Mesodermal cell (in vitro differentiated cells): ENCODE data around the gene ATXN7L1.

Source experiments
- H3K27ac ChIP-seq: 2 replicates; pipeline ENCODE4 v1.7.0; 2013; ENCODE audit warnings: mild to moderate bottlenecking, low read depth, low read length, moderate library complexity; ENCODE audit not compliant: severe bottlenecking
- H3K36me3 ChIP-seq: 2 replicates; pipeline ENCODE4 v1.7.1; 2013; ENCODE audit warnings: mild to moderate bottlenecking, low read length, moderate library complexity; ENCODE audit not compliant: control insufficient read depth, insufficient read depth
- H3K4me1 ChIP-seq: one replicate; pipeline ENCODE4 v1.7.1; 2013; ENCODE audit warnings: mild to moderate bottlenecking, low read length; ENCODE audit not compliant: insufficient read depth, control insufficient read depth, poor library complexity, severe bottlenecking
- H3K4me3 ChIP-seq: 2 replicates; pipeline ENCODE4 v1.7.0; 2013; ENCODE audit warnings: low read length, control low read depth, mild to moderate bottlenecking; ENCODE audit not compliant: insufficient read depth, poor library complexity, severe bottlenecking; ENCODE audit errors: extremely low read depth
- H3K9me3 ChIP-seq: 2 replicates; pipeline ENCODE4 v1.7.1; 2013; ENCODE audit warnings: mild to moderate bottlenecking, low read length, moderate library complexity; ENCODE audit not compliant: control insufficient read depth
- WGBS, 2 experiments: methylation state at CpG; one replicate each; pipeline ENCODE4 v1.1.5; 2013; ENCODE audit warnings: missing lambda C conversion rate in 2 of 2; ENCODE audit not compliant: insufficient coverage in 2 of 2; 5-methylcytosine and 5-hydroxymethylcytosine counted together

ATXN7L1 gene

DNA sequence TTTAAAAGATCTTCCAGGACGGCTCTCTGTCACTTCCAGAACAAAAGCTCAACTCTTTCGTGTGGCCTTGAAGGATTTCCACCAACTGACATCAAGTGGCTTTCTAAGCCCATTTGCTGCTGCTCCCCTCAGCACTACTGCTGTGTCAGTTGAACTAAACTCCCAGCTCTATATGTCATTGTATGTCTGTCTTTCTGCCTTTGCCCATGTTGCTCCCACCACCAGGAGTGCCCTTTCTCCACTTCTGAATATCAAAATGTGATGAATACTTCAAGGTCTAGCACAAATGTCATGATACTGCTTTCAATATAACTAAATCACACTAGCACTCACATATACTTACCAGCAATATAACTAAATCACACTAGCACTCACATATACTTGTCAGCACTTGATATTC, 138.3 kb downstream of the ATXN7L1 start:
- peaks cover 3% of the 10 kb centered on the region for H3K4me1 ChIP-seq
- no peak overlapping the region for H3K4me3 ChIP-seq
- WGBS, 2 experiments, result 71 to 96% methylated on average over 2 of the region's 2 CpGs
- peaks cover 4% of the 10 kb centered on the region for H3K36me3 ChIP-seq
- H3K27ac ChIP-seq, result no peak overlapping the region
- no peaks in the 10 kb centered on the region for H3K9me3 ChIP-seq

DNA sequence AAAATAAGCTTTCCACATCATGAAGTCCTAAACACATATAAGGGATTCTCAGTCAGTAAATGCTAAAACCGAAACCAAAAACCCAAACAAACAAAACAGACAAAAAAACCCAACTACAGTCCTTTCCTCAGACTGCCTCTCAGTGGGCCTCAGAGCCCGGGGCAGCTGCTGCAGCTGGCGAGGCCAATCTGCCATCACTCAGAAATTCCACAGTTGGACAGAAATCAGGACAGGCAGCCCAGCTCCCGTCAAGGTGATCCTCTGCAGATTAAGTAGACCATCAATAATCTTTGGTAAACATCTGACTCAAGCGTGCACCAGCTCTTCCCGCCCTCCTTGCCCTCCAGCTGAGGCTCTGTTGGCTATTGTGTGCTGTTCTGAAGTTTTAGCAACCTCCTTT, 142.2 kb downstream of the ATXN7L1 start:
- H3K9me3 ChIP-seq, result no peaks in the 10 kb centered on the region
- H3K4me3 ChIP-seq, result no peak overlapping the region
- peaks cover 2% of the 10 kb centered on the region for H3K36me3 ChIP-seq
- H3K4me1 ChIP-seq, result no peaks in the 10 kb centered on the region
- no peak overlapping the region for H3K27ac ChIP-seq
- 85 to 87% methylated on average over 3 to 6 of the region's 6 CpGs for WGBS, 2 experiments

DNA sequence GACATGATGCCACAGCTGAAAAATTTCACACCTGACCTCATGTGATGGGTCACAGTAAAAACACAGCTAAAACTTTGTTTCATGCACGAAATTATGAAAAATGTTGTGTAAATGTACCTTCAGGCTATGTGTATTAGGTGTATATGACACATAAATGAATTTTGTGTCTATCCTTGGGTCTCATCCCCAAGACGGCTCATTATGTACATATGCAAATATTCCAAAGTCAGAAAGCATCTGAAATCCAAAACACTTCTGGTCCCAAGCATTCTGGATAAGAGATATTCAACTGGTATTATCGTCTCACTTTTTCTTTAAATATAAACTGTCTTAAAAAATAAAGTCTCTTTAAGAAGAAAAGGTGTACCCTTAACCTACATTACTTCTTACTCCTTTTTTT, 145.4 kb downstream of the ATXN7L1 start:
- no peaks in the 10 kb centered on the region for H3K9me3 ChIP-seq
- no CpG with 5 or more reads among the region's 3 CpGs for WGBS, 2 experiments
- no peaks in the 10 kb centered on the region for H3K36me3 ChIP-seq
- H3K27ac ChIP-seq, result no peak overlapping the region
- no peak overlapping the region for H3K4me3 ChIP-seq
- no peaks in the 10 kb centered on the region for H3K4me1 ChIP-seq

DNA sequence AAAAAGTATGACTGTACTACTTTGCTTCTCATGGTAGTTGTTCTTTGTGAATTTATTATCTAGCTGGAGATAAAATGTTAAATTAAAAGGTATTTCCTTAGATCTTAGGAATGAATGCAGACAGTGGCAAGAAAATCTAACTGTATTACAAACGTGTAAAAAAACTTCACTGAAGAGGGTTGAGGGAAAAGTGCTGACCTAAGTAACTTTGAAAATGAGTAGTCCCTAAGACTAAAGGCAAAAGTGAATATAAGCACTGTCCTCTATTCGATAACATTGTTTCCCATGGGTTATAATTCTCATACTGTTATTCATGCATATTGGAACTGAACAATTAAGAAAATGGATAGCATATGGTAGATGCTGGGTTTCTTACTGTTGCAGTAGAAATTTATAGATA, 148.4 kb downstream of the ATXN7L1 start:
- Histone ChIP-seq H3K4me1 (no peaks in the 10 kb centered on the region), H3K4me3 (no peak overlapping the region), H3K27ac (no peak overlapping the region), H3K36me3 (no peaks in the 10 kb centered on the region), H3K9me3 (no peaks in the 10 kb centered on the region)
- 100% methylated on average over 1 of the region's 2 CpGs; no CpG with 5 or more reads in 1 of the 2 experiments for WGBS, 2 experiments

DNA sequence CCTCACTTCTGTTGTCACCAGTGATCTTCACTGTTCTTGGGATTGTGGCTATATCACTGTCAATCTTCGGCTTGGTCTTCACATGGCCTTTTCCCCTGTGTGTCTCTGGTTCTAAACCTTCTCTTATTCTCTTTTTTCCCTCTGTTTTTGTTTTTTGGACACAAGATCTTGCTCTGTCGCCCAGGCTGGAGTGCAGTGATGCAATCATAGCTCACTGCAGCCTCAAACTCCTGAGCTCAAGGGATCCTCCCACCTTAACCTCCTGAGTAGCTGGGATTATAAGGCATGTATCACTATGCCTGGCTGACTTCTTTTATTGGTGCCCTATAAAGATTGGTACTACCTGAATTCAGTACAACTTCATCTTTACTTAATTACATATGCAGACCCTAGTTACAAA, 151.7 kb downstream of the ATXN7L1 start:
- Histone ChIP-seq H3K36me3 (no peaks in the 10 kb centered on the region), H3K9me3 (no peaks in the 10 kb centered on the region), H3K4me1 (peaks cover 3% of the 10 kb centered on the region), H3K4me3 (no peak overlapping the region), H3K27ac (no peak overlapping the region)
- 92 to 100% methylated on average over 2 of the region's 2 CpGs for WGBS, 2 experiments

DNA sequence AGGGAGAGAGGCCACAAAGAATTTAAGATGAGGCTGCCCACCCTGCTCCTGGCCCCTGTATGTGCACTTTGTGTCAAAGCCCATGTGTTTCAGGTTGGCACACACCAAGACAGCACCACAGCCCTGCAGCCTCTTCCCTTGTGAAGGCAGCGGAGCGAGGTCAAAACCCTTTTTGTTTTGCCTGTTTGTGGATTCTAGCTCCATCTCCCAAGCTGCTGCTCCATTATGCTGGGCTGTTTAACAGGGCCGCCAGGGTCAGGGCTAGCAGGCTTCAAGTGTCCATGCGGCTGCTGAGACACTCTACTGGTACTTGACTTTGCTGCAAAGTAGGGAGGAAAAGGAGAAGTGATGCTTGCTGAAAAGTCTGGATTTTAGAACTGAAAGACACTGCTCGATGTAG, 152.8 kb downstream of the ATXN7L1 start:
- Histone ChIP-seq H3K27ac (no peak overlapping the region), H3K9me3 (no peaks in the 10 kb centered on the region), H3K36me3 (no peaks in the 10 kb centered on the region), H3K4me1 (peaks cover 3% of the 10 kb centered on the region), H3K4me3 (no peak overlapping the region)
- 79 to 83% methylated on average over 5 of the region's 5 CpGs for WGBS, 2 experiments

DNA sequence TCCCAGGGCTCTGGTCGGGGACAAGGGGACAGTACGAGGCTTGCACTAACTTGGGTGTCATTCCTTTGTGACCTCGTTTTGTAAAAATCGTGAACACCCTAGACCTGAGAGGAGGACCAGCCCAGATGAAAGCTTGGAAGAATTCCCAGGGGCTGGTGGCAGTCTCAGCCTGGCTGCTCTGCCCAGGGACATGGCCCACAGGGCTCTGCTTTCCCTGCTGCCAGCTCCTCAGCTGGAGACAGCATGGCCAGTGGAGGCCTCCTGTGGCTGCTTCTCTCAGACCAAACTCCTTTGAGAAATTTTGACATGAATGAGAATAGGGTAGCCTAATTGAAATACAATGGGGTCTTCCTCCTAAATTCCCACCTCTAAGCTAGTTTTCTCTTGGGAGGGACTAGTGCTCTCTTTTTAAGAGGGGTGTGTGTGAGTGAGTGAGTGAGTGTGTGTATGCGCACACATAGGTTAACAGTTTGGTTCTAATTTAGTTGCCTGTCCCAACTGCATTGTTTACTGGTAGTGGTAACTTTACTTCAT, 154.8 kb downstream of the ATXN7L1 start:
- H3K4me3 ChIP-seq, result no peak overlapping the region
- peaks cover 3% of the 10 kb centered on the region for H3K4me1 ChIP-seq
- no peak overlapping the region for H3K27ac ChIP-seq
- H3K36me3 ChIP-seq, result no peaks in the 10 kb centered on the region
- WGBS, 2 experiments, result 77 to 80% methylated on average over 4 of the region's 5 CpGs
- no peaks in the 10 kb centered on the region for H3K9me3 ChIP-seq

DNA sequence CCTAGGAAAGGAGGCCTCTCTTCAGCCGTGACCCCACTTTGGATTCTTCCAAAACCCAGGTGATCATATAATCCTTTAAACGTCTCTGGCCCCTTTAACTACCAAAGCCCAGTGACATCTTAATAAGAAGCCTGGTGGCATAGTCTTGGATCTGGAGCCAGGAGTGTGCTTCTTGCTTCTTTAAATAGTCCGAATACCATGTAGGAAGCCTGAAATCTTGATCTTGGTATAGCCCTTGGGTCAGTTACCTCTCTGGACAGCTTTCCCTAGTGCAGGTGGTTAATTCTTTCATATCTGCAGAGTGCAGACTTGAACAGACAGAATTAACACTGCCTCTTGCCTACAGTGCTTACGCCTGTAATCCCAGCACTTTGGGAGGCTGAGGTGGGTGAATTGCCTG, 156.5 kb downstream of the ATXN7L1 start:
- Histone ChIP-seq H3K4me3 (no peak overlapping the region), H3K27ac (no peak overlapping the region), H3K36me3 (no peaks in the 10 kb centered on the region), H3K9me3 (no peaks in the 10 kb centered on the region), H3K4me1 (peaks cover 3% of the 10 kb centered on the region)
- 94 to 100% methylated on average over 1 to 3 of the region's 4 CpGs for WGBS, 2 experiments

DNA sequence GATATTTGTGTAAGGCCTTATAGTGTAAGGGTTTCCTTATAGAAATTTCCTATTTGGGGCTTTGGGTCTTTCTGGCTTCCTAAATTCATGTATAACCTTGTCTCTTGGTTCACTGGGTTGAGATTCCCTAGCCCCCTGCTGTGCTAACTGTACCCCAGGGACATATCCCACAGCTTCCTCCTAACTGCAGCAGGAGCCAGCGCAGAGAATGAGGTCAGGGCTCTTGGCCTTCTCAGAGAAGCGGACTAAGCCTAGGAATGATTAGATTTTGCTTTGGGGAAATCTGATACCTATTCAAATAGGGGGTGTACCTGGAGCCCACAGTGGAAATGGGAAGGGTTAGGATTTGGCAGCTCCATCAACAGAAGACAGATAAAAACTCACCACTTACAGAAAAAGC, 157.0 kb downstream of the ATXN7L1 start:
- Histone ChIP-seq H3K27ac (no peak overlapping the region), H3K36me3 (no peaks in the 10 kb centered on the region), H3K4me1 (peaks cover 3% of the 10 kb centered on the region), H3K9me3 (no peaks in the 10 kb centered on the region), H3K4me3 (no peak overlapping the region)
- WGBS, 2 experiments, result 100% methylated on average over 1 of the region's 2 CpGs

DNA sequence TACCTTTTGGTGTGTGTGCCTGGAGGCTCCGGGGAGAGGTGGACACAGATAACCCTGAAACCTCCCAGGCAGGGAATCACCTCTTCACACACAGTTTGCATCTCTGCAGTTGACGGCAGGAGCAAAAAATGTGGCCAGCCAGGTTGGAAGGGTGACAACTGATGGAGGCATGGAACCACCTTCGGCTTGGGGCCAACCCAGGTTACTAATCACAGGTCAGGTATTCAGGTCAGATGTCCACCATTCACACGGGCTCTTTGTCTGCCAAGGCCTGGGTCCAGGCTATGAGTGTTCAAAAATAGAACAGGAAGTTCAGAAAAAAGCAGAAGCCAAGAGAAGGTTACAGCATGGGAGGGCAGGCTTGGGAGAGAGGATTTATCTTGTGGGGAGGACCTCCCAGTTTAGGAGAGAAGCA, 157.9 kb downstream of the ATXN7L1 start:
- H3K27ac ChIP-seq, result no peak overlapping the region
- H3K4me3 ChIP-seq, result no peak overlapping the region
- H3K9me3 ChIP-seq, result peaks cover 1% of the 10 kb centered on the region
- peaks cover under 1% of the 10 kb centered on the region for H3K36me3 ChIP-seq
- 83 to 91% methylated on average over 2 to 3 of the region's 4 CpGs for WGBS, 2 experiments
- H3K4me1 ChIP-seq, result peaks cover 3% of the 10 kb centered on the region

DNA sequence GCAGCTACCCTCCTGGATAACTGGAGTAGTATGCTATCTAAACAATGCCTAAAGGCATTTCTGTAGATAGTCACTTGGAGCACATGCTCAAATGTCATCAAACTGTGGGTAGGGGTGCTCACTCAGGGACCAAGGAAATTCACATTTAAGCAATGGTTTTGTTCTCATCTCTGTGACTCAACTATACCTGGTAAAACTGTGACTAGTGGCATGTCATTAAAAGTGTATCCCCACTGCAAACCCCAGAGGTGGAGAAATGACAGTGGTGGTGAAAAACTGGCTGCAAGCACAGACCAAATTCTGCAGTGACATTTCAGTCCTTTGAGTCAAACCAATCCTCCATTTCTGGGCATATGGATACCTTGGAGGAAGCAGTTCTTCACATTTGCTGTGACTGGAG, 160.9 kb downstream of the ATXN7L1 start:
- no peak overlapping the region for H3K4me3 ChIP-seq
- H3K9me3 ChIP-seq, result peaks cover 31% of the 10 kb centered on the region
- peaks cover 6% of the 10 kb centered on the region for H3K36me3 ChIP-seq
- no peak overlapping the region for H3K27ac ChIP-seq
- H3K4me1 ChIP-seq, result peaks cover 3% of the 10 kb centered on the region
